Naive thymus-derived CD4-positive, alpha-beta T cell (primary cell): ENCODE measurements around the gene C2orf92. TPM values are rescaled to one million over a fixed set of nuclear protein-coding genes. Genes with fewer than 3 reads are reported as not detected.

ENCODE experiments used
- ATAC-seq: fragments of 150-1000 bp; cut with Tn5 transposase; 2 replicates; pipeline ENCODE4 v1.10.0; 2021; ENCODE audit warnings: mild to moderate bottlenecking, moderate library complexity
- CTCF ChIA-PET: fragments of 350-600 bp; sonication (Branson Sonifier 250); formaldehyde crosslinking; loops from one replicate; lab custom pipeline; 2021; ENCODE audit warnings: antibody characterized with exemption; lab: Charles Lee
- POLR2A ChIA-PET: fragments of 350-600 bp; sonication (Branson Sonifier 250); formaldehyde crosslinking; loops from one replicate; lab custom pipeline; 2021; ENCODE audit warnings: antibody characterized with exemption, inconsistent platforms; lab: Charles Lee
- DNase-seq, 9 donors: peaks; one replicate each; pipeline versions ENCODE4 v3.0.0 to v3.0.0-alpha.2; 2020 to 2022; ENCODE audit warnings: mixed read lengths in 1 of 9
- H3K27ac ChIP-seq: one replicate; pipeline ENCODE4 v1.7.0; 2013; ENCODE audit warnings: mild to moderate bottlenecking, low read depth, low read length, moderate library complexity
- H3K27me3 ChIP-seq, 2 donors: one replicate each; pipeline ENCODE4 v1.7.0; 2013; ENCODE audit warnings: low read length in 2 of 2, mild to moderate bottlenecking in 2 of 2, moderate library complexity in 2 of 2; ENCODE audit not compliant: control insufficient read depth in 2 of 2, insufficient read depth in 2 of 2
- H3K36me3 ChIP-seq, 3 experiments: 1 replicate in 2 of 3; 2 replicates in 1 of 3; pipeline ENCODE4 v1.7.0; 2013; ENCODE audit warnings: low read length in 3 of 3, mild to moderate bottlenecking in 3 of 3, moderate library complexity in 1 of 3; ENCODE audit not compliant: insufficient read depth in 3 of 3, control insufficient read depth in 2 of 3
- H3K4me1 ChIP-seq, 2 donors: one replicate each; pipeline ENCODE4 v1.7.0; 2013; ENCODE audit warnings: low read length in 2 of 2, mild to moderate bottlenecking in 2 of 2, moderate library complexity in 1 of 2; ENCODE audit not compliant: control insufficient read depth in 2 of 2, insufficient read depth in 2 of 2
- H3K4me3 ChIP-seq: 2 replicates; pipeline ENCODE4 v1.7.0; 2013; ENCODE audit warnings: mild to moderate bottlenecking, low read length
- H3K9me3 ChIP-seq, 3 experiments: 1 replicate in 2 of 3; 2 replicates in 1 of 3; pipeline ENCODE4 v1.7.0; 2013; ENCODE audit warnings: low read length in 3 of 3; ENCODE audit not compliant: control insufficient read depth in 2 of 3
- H3K27ac Mint-ChIP-seq, 9 donors: one replicate each; pipeline ENCODE4 v1.8.0; 2020 to 2022; ENCODE audit warnings: mixed read lengths in 9 of 9, mild to moderate bottlenecking in 8 of 9, moderate library complexity in 5 of 9, inconsistent platforms in 2 of 9
- H3K27me3 Mint-ChIP-seq, 5 donors: one replicate each; pipeline ENCODE4 v1.8.0; 2021 to 2022; ENCODE audit warnings: mixed read lengths in 5 of 5, mild to moderate bottlenecking in 1 of 5
- H3K36me3 Mint-ChIP-seq, 5 donors: one replicate each; pipeline ENCODE4 v1.8.0; 2020 to 2022; ENCODE audit warnings: mixed read lengths in 5 of 5, mild to moderate bottlenecking in 3 of 5, inconsistent platforms in 1 of 5
- H3K4me1 Mint-ChIP-seq, 7 donors: one replicate each; pipeline ENCODE4 v1.8.0; 2020 to 2022; ENCODE audit warnings: mixed read lengths in 7 of 7, mild to moderate bottlenecking in 3 of 7, inconsistent platforms in 1 of 7
- H3K4me3 Mint-ChIP-seq, 10 donors: one replicate each; pipeline ENCODE4 v1.8.0; 2020 to 2022; ENCODE audit warnings: mild to moderate bottlenecking in 10 of 10, mixed read lengths in 10 of 10, moderate library complexity in 6 of 10, inconsistent platforms in 2 of 10
- H3K9me3 Mint-ChIP-seq, 11 donors: one replicate each; pipeline ENCODE4 v1.8.0; 2020 to 2022; ENCODE audit warnings: mixed read lengths in 11 of 11, mild to moderate bottlenecking in 4 of 11, inconsistent platforms in 1 of 11, moderate library complexity in 1 of 11
- intact Hi-C, 2 donors: fragments of 100-400 bp; cut with micrococcal nuclease; formaldehyde crosslinking; loops; one replicate each; pipeline ENCODE4 v1.15.1; 2023
- polyA plus RNA-seq, 2 donors: library from polyadenylated mRNA; unstranded; fragments of 300-500 nt; fragmentation: Illumina TruSeq; gene quantifications; one replicate each; pipeline ENCODE4 v1.2.3, GENCODE V29; 2021
- total RNA-seq, 6 experiments: library from RNA in 5 of 6; stranded (reverse) in 5 of 6; gene quantifications; 1 replicate in 5 of 6; 2 replicates in 1 of 6; pipeline ENCODE4 v1.2.3 and lab custom pipeline; 2021 to 2026

The C2orf92 gene
- total and polyA plus RNA-seq, 7 experiments from 2014 or later: 0.66 to 23.4 (median 15.0) TPM

DNA sequence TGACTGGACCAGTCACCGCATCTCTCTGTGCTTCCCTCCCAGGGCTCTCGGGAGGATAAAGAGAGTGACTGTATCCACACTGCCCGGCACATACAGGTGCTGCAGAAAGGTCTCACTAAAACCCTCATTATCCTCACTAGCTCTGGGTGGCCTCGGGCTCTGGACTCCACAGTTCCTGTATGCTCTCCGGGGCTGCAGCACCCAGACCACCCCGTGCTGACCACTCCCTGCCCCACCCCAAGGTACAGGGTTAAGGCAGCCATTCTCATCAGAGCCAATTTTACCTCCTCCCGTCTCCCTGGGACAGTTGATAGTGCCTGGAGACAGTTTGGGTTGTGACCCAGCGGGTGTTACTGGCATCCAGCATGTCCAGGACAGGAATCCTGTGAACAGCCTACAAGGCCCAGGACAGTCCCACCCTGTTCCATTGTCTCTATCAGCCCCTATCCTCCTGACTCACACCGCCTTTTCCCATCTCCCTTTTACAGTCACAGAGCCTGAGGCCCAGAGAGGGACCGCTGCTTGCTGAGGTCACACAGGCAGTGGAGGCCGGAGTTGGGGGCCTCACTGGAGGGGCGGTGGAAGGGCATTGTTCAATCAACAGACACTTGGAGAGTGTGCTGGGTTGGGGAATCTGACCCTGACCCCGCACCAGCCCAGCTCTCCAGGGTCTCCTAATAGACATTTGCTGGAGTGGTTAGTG, 45.6 kb downstream of the C2orf92 start:
- Histone ChIP-seq H3K4me3 (peak overlapping the region; percentile 94), H3K36me3 (peaks cover 0 to 23% (median 5%) of the 10 kb centered on the region in 3 experiments), H3K27ac (peak overlapping the region; percentile 95), H3K9me3 (no peaks in the 10 kb centered on the region), H3K4me1 (peaks cover 70 to 76% of the 10 kb centered on the region in 2 donors), H3K27me3 (no peaks in the 10 kb centered on the region)
- Mint-ChIP-seq H3K4me1 (peaks cover 73 to 97% (median 84%) of the 10 kb centered on the region in 7 donors), H3K36me3 (peaks cover 3 to 56% (median 13%) of the 10 kb centered on the region in 5 donors), H3K27me3 (no peaks in the 10 kb centered on the region), H3K27ac (peak overlapping the region; percentile 94 to 100 (median 99)), H3K9me3 (no peaks in the 10 kb centered on the region), H3K4me3 (peak overlapping the region; percentile 86 to 100 (median 94))
- intact Hi-C loops: loop anchor here (5.0 to 10.0 kb wide), 4 partner anchors 282 to 1122 kb away; partner anchors contain the start of gene TMEM131 (in 1 of the 2)
- ATAC-seq: no peak
- DNase-seq: peak in 1 of 9 donors; percentile 1
- CTCF ChIA-PET: interaction anchor here (0.9 kb wide), 1 partner anchor 124 kb away, joined by 5 read pairs; no protein-coding TSS in a partner anchor
- POLR2A ChIA-PET: interaction anchor here (0.6 to 3.5 kb wide), 5 partner anchors 17 to 243 kb away, joined by 3 to 23 read pairs (median 6); no protein-coding TSS in a partner anchor

DNA sequence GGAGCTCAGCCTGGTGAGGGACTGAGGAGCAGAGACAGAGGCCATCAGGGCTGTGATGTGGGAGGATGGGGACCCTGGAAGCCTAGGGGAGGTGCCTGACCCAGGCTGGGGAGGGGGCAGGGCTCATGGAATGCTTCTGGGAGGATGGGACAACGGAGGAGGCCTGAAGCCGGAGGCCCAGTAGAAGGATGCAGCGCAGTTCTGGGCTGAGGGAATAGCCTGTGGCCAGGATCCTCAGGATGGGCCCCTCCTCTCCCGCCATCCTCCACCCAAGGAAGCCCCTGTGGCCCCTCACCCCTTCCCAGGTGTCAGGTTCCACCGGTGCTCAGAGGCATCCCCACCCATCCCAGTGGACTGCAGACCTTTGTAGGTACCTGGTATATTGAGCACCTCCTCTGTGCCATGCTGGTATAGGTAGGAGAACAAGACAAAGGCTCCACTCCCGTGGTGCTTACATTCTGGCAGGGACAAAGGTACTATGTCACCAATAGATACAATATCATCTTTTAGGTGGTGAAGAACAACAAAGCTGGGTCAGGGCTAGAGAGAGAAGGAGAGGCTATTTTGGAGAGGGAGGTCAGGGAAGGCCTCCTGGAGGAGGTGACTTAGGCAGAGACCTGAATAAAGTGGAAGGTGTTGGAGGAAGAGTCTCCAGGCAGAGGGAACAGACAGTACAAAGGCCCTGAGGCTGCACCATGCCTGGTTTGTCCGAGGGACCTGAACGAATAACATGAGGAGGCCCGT, 46.6 kb downstream of the C2orf92 start:
- peak overlapping the region; percentile 94 for H3K4me3 ChIP-seq
- no peaks in the 10 kb centered on the region for H3K27me3 ChIP-seq
- peaks cover 0 to 31% (median 5%) of the 10 kb centered on the region in 3 experiments for H3K36me3 ChIP-seq
- H3K27ac Mint-ChIP-seq: peak overlapping the region; percentile 94 to 100 (median 99)
- no peaks in the 10 kb centered on the region for H3K9me3 Mint-ChIP-seq
- intact Hi-C loops: loop anchor here (10.0 kb wide), 2 partner anchors 749 to 769 kb away; no protein-coding TSS in a partner anchor
- peak overlapping the region; percentile 86 to 100 (median 94) for H3K4me3 Mint-ChIP-seq
- no peak for ATAC-seq
- peak in 1 of 9 donors; percentile 8 for DNase-seq
- peaks cover 3 to 62% (median 21%) of the 10 kb centered on the region in 5 donors for H3K36me3 Mint-ChIP-seq
- ChIA-PET POLR2A (interaction anchor here (1.0 to 2.9 kb wide), 3 partner anchors 24 to 70 kb away, joined by 3 to 18 read pairs (median 3); partner anchors contain the start of gene COX5B), CTCF (interaction anchor here (0.5 kb wide), 1 partner anchor 746 kb away, joined by 3 read pairs; no protein-coding TSS in a partner anchor)
- H3K27ac ChIP-seq: peak overlapping the region; percentile 95
- peaks cover 70 to 74% of the 10 kb centered on the region in 2 donors for H3K4me1 ChIP-seq
- peaks cover 78 to 98% (median 83%) of the 10 kb centered on the region in 7 donors for H3K4me1 Mint-ChIP-seq
- no peaks in the 10 kb centered on the region for H3K27me3 Mint-ChIP-seq
- no peaks in the 10 kb centered on the region for H3K9me3 ChIP-seq

- peak overlapping the region; percentile 95 for H3K27ac ChIP-seq
- Mint-ChIP-seq H3K9me3 (no peaks in the 10 kb centered on the region), H3K27me3 (no peaks in the 10 kb centered on the region), H3K27ac (peak overlapping the region; percentile 93 to 100 (median 98)), H3K36me3 (peaks cover 3 to 62% (median 21%) of the 10 kb centered on the region in 5 donors), H3K4me3 (peak overlapping the region; percentile 86 to 100 (median 94)), H3K4me1 (peaks cover 71 to 91% (median 76%) of the 10 kb centered on the region in 7 donors)
- peaks cover 70 to 77% of the 10 kb centered on the region in 2 donors for H3K4me1 ChIP-seq
- DNase-seq (peak in 1 of 9 donors; percentile 7), ATAC-seq (no peak)
- peak overlapping the region; percentile 94 for H3K4me3 ChIP-seq
- H3K27me3 ChIP-seq: no peaks in the 10 kb centered on the region
- peaks cover 0 to 33% (median 5%) of the 10 kb centered on the region in 3 experiments for H3K36me3 ChIP-seq
- intact Hi-C loops: loop anchor here (10.0 kb wide), 2 partner anchors 748 to 768 kb away; no protein-coding TSS in a partner anchor
- POLR2A ChIA-PET: interaction anchor here (1.0 to 2.9 kb wide), 3 partner anchors 24 to 71 kb away, joined by 3 to 18 read pairs (median 3); partner anchors contain the start of gene COX5B
- no peaks in the 10 kb centered on the region for H3K9me3 ChIP-seq
- CTCF ChIA-PET: interaction anchor here (0.5 to 2.1 kb wide), 4 partner anchors 8 to 745 kb away, joined by 3 to 16 read pairs (median 6); no protein-coding TSS in a partner anchor
Observed at GRCh38 chr2:97716695-97717612, 47.4 kb downstream of the C2orf92 start.

DNA sequence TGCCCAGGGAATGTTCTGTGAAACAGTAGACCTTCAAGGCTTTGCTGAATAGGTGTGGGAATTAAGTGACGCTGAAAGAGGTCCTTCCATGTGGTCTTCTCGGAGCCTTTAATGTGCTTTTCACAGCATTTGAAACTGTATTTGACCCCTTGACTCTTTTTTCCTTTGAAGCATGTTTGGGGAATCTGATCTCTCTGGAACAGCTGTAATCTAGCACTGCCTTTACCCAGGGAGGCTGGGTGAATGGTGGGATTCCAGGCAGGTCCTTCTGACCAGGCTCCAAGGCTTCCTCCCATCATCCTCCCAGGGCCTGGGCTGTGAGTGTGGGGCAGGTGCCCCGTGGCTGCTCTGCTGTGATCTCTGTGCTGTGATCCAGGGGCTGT, 48.1 kb downstream of the C2orf92 start:
- ATAC-seq: no peak
- H3K27ac Mint-ChIP-seq: peak overlapping the region; percentile 89 to 100 (median 97)

GRCh38 chr2:97718051-97718882, 48.8 kb downstream of the C2orf92 start:
- Histone ChIP-seq H3K9me3 (no peaks in the 10 kb centered on the region), H3K36me3 (peaks cover 0 to 44% (median 9%) of the 10 kb centered on the region in 3 experiments), H3K27ac (peak overlapping the region; percentile 95), H3K4me1 (peaks cover 73 to 77% of the 10 kb centered on the region in 2 donors), H3K4me3 (peak overlapping the region; percentile 68), H3K27me3 (no peaks in the 10 kb centered on the region)
- DNase-seq (peak in 8 of 9 donors; percentile 66 to 74 (median 69)), ATAC-seq (peak; percentile 87)
- no peaks in the 10 kb centered on the region for H3K9me3 Mint-ChIP-seq
- POLR2A ChIA-PET: interaction anchor here (0.6 to 2.9 kb wide), 14 partner anchors 9 to 1720 kb away, joined by 3 to 18 read pairs (median 4); partner anchors contain the start of genes ACTR1B and COX5B
- H3K4me1 Mint-ChIP-seq: peaks cover 64 to 91% (median 75%) of the 10 kb centered on the region in 7 donors
- intact Hi-C loops: loop anchor here (1.0 to 10.0 kb wide), 4 partner anchors 8 to 1619 kb away; partner anchors contain the start of genes EIF5B (in 1 of the 2) and TXNDC9 (in 1 of the 2)
- H3K4me3 Mint-ChIP-seq: peak overlapping the region; percentile 86 to 100 (median 94)
- peaks cover 3 to 72% (median 29%) of the 10 kb centered on the region in 5 donors for H3K36me3 Mint-ChIP-seq
- no peaks in the 10 kb centered on the region for H3K27me3 Mint-ChIP-seq
- CTCF ChIA-PET: interaction anchor here (0.9 to 2.1 kb wide), 6 partner anchors 8 to 30 kb away, joined by 4 to 16 read pairs (median 5); no protein-coding TSS in a partner anchor
- H3K27ac Mint-ChIP-seq: peak overlapping the region; percentile 89 to 100 (median 97)

More for the DNA sequence above, 48.1 kb downstream of the C2orf92 start:
- Mint-ChIP-seq H3K36me3 (peaks cover 3 to 67% (median 26%) of the 10 kb centered on the region in 5 donors), H3K9me3 (no peaks in the 10 kb centered on the region), H3K4me3 (peak overlapping the region; percentile 86 to 100 (median 94)), H3K27me3 (no peaks in the 10 kb centered on the region), H3K4me1 (peaks cover 67 to 91% (median 74%) of the 10 kb centered on the region in 7 donors)
- Histone ChIP-seq H3K4me3 (peak overlapping the region; percentile 68), H3K9me3 (no peaks in the 10 kb centered on the region), H3K27ac (peak overlapping the region; percentile 95), H3K4me1 (peaks cover 73 to 77% of the 10 kb centered on the region in 2 donors), H3K27me3 (no peaks in the 10 kb centered on the region), H3K36me3 (peaks cover 0 to 38% (median 6%) of the 10 kb centered on the region in 3 experiments)
- CTCF ChIA-PET: interaction anchor here (0.9 to 2.1 kb wide), 4 partner anchors 8 to 17 kb away, joined by 5 to 16 read pairs (median 6); no protein-coding TSS in a partner anchor
- DNase-seq: peak in 1 of 9 donors; percentile 5
- intact Hi-C loops: loop anchor here (10.0 kb wide), 2 partner anchors 747 to 767 kb away; no protein-coding TSS in a partner anchor
- POLR2A ChIA-PET: interaction anchor here (1.3 to 2.9 kb wide), 3 partner anchors 8 to 71 kb away, joined by 3 to 18 read pairs (median 8); partner anchors contain the start of gene COX5B
